ENCODE measurements around the gene PPFIA1.

The PPFIA1 gene

GRCh38 chr11:70424765-70425344 is 154.4 kb downstream of the PPFIA1 start:
- no peaks in the 10 kb centered on the region for H3K9me3 ChIP-seq (ENCODE audit: insufficient read depth, low read length)
- H3K4me1 ChIP-seq (ENCODE audit: low read length) = peaks cover 30% of the 10 kb centered on the region
- peak overlapping the region; percentile 67 for H3K4me2 ChIP-seq (ENCODE audit: low read length)
- H4K20me1 ChIP-seq (ENCODE audit: insufficient read depth, low read length) = no peaks in the 10 kb centered on the region
- no peaks in the 10 kb centered on the region for H3K27me3 ChIP-seq (ENCODE audit: low read depth, low read length)
- H3K27ac ChIP-seq (ENCODE audit: low read length) = peak overlapping the region; percentile 61
- H3K4me3 ChIP-seq (ENCODE audit: low read length) = peak overlapping the region; percentile 33
- H3K9ac ChIP-seq (ENCODE audit: low read length) = peak overlapping the region; percentile 14; the same call in 1 of the 2 replicates
- H3K79me2 ChIP-seq (ENCODE audit: low read length) = no peaks in the 10 kb centered on the region
- TF ChIP-seq EZH2phosphoT487 (IDR thresholded peaks at IDR 0.05; ENCODE audit: low read depth) (no peak), CTCF (IDR thresholded peaks at IDR 0.05; ENCODE audit: low read depth, low read length) (peak; percentile 44)
- H2AFZ ChIP-seq (ENCODE audit: low read depth, low read length) = no peak overlapping the region
- H3K36me3 ChIP-seq (replicated peaks; ENCODE audit: low read depth, low read length) = peaks cover 54% of the 10 kb centered on the region

- Histone ChIP-seq H4K20me1 (ENCODE audit: insufficient read depth, low read length) (no peaks in the 10 kb centered on the region), H3K79me2 (ENCODE audit: low read length) (no peaks in the 10 kb centered on the region), H2AFZ (ENCODE audit: low read depth, low read length) (no peak overlapping the region), H3K4me1 (ENCODE audit: low read length) (peaks cover 30% of the 10 kb centered on the region), H3K27ac (ENCODE audit: low read length) (no peak overlapping the region), H3K9ac (ENCODE audit: low read length) (no peak overlapping the region), H3K4me2 (ENCODE audit: low read length) (no peak overlapping the region), H3K9me3 (ENCODE audit: insufficient read depth, low read length) (no peaks in the 10 kb centered on the region), H3K36me3 (replicated peaks; ENCODE audit: low read depth, low read length) (peaks cover 47% of the 10 kb centered on the region), H3K4me3 (ENCODE audit: low read length) (no peak overlapping the region), H3K27me3 (ENCODE audit: low read depth, low read length) (no peaks in the 10 kb centered on the region)
- no peak for TF ChIP-seq EZH2phosphoT487 (IDR thresholded peaks at IDR 0.05; ENCODE audit: low read depth)
- no peak for TF ChIP-seq CTCF (IDR thresholded peaks at IDR 0.05; ENCODE audit: low read depth, low read length)
Observed at GRCh38 chr11:70427436-70427835, 156.9 kb downstream of the PPFIA1 start.

GRCh38 chr11:70428701-70429427 is 158.4 kb downstream of the PPFIA1 start:
- Histone ChIP-seq H3K9ac (ENCODE audit: low read length) (no peak overlapping the region), H3K27ac (ENCODE audit: low read length) (no peak overlapping the region), H3K9me3 (ENCODE audit: insufficient read depth, low read length) (no peaks in the 10 kb centered on the region), H3K27me3 (ENCODE audit: low read depth, low read length) (no peaks in the 10 kb centered on the region), H3K36me3 (replicated peaks; ENCODE audit: low read depth, low read length) (peaks cover 45% of the 10 kb centered on the region), H3K4me1 (ENCODE audit: low read length) (peaks cover 38% of the 10 kb centered on the region), H2AFZ (ENCODE audit: low read depth, low read length) (no peak overlapping the region), H3K4me3 (ENCODE audit: low read length) (no peak overlapping the region), H4K20me1 (ENCODE audit: insufficient read depth, low read length) (no peaks in the 10 kb centered on the region), H3K4me2 (ENCODE audit: low read length) (no peak overlapping the region), H3K79me2 (ENCODE audit: low read length) (no peaks in the 10 kb centered on the region)
- TF ChIP-seq CTCF (IDR thresholded peaks at IDR 0.05; ENCODE audit: low read depth, low read length) (no peak), EZH2phosphoT487 (IDR thresholded peaks at IDR 0.05; ENCODE audit: low read depth) (no peak)

GRCh38 chr11:70429428-70429705 is 158.9 kb downstream of the PPFIA1 start:
- Histone ChIP-seq H3K36me3 (replicated peaks; ENCODE audit: low read depth, low read length) (peaks cover 45% of the 10 kb centered on the region), H2AFZ (ENCODE audit: low read depth, low read length) (no peak overlapping the region), H3K9me3 (ENCODE audit: insufficient read depth, low read length) (no peaks in the 10 kb centered on the region), H3K4me3 (ENCODE audit: low read length) (no peak overlapping the region), H3K9ac (ENCODE audit: low read length) (no peak overlapping the region), H3K79me2 (ENCODE audit: low read length) (no peaks in the 10 kb centered on the region), H4K20me1 (ENCODE audit: insufficient read depth, low read length) (no peaks in the 10 kb centered on the region), H3K27ac (ENCODE audit: low read length) (no peak overlapping the region), H3K4me1 (ENCODE audit: low read length) (peaks cover 38% of the 10 kb centered on the region), H3K27me3 (ENCODE audit: low read depth, low read length) (no peaks in the 10 kb centered on the region), H3K4me2 (ENCODE audit: low read length) (no peak overlapping the region)
- no peak for TF ChIP-seq CTCF (IDR thresholded peaks at IDR 0.05; ENCODE audit: low read depth, low read length)
- no peak for TF ChIP-seq EZH2phosphoT487 (IDR thresholded peaks at IDR 0.05; ENCODE audit: low read depth)
